HCT116 (cell line): ENCODE measurements around the gene HMGN1. TPM values are rescaled to one million over a fixed set of nuclear protein-coding genes. Genes with fewer than 3 reads are reported as not detected.

ENCODE experiments used
- ATAC-seq: fragments of 200-7000 bp; cut with Tn5 transposase; 2 replicates; pipeline ENCODE4 v1.9.1; 2020; ENCODE audit warnings: mild to moderate bottlenecking, moderate library complexity
- BruUV-seq: library from RNA; stranded (reverse); fragments of 400-500 nt; replicated peaks from 2 replicates; lab custom pipeline; 2021; lab: Mats Ljungman, UMichigan
- CTCF ChIA-PET: fragments of 300-600 bp; sonication (Branson Sonifier 250); formaldehyde crosslinking; loops from one replicate; lab custom pipeline; 2021; ENCODE audit warnings: antibody characterized with exemption; lab: Charles Lee
- POLR2A ChIA-PET: fragments of 300-600, 350-600 bp; sonication (Branson Sonifier 250); formaldehyde crosslinking; loops from one replicate; lab custom pipeline; 2021; ENCODE audit warnings: antibody characterized with exemption; lab: Charles Lee
- RAD21 ChIA-PET, 2 experiments: fragments of 300-600 bp; sonication (Branson Sonifier 250); formaldehyde crosslinking; loops; one replicate each; lab custom pipeline; 2023; ENCODE audit warnings: low total read pairs in 2 of 2; ENCODE audit not compliant: uncharacterized antibody in 2 of 2, unreplicated experiment in 2 of 2, low non-redundant PET in 1 of 2; lab: Charles Lee
- DNase-seq: peaks from one replicate; pipeline ENCODE4 v3.0.0-alpha.2; 2010; ENCODE audit warnings: low read depth, low spot score
- H2AFZ ChIP-seq: fragments of 200-600 bp; shearing (Covaris generic), sonication (generic); 2 replicates; pipeline ENCODE4 v1.6.1; 2017; ENCODE audit warnings: low read depth, mixed run types, mixed read lengths, antibody characterized with exemption, low read length; ENCODE audit not compliant: poor library complexity, severe bottlenecking
- H3K27ac ChIP-seq: 2 replicates; pipeline ENCODE4 v1.5.1; 2012; ENCODE audit warnings: low read depth, low read length
- H3K27me3 ChIP-seq: fragments of 200-600 bp; sonication (generic); 2 replicates; pipeline ENCODE4 v1.6.1; 2016; ENCODE audit warnings: mixed run types, low read length, mixed read lengths; ENCODE audit not compliant: insufficient read depth
- H3K36me3 ChIP-seq, 2 experiments: fragments of 200-500 bp in 1 of 2; fragments of 200-600 bp in 1 of 2; sonication (Bioruptor generic) in 1 of 2; sonication (generic) in 1 of 2; 2 replicates each; pipeline versions ENCODE4 v1.5.1 to v1.6.1; 2014 to 2016; ENCODE audit warnings: low read length in 2 of 2, inconsistent platforms in 1 of 2, mixed read lengths in 1 of 2, mixed run types in 1 of 2; ENCODE audit not compliant: insufficient read depth in 2 of 2, control insufficient read depth in 1 of 2
- H3K4me1 ChIP-seq, 2 experiments: fragments of 200-600 bp in 1 of 2; sonication (generic) in 1 of 2; 2 replicates each; pipeline versions ENCODE4 v1.5.1 to v1.6.1; 2012 to 2017; ENCODE audit warnings: low read length in 2 of 2, inconsistent platforms in 1 of 2, mild to moderate bottlenecking in 1 of 2, mixed read lengths in 1 of 2, mixed run types in 1 of 2, moderate library complexity in 1 of 2; ENCODE audit not compliant: insufficient read depth in 2 of 2, control insufficient read depth in 1 of 2
- H3K4me2 ChIP-seq: fragments of 200-600 bp; sonication (generic); 2 replicates; pipeline ENCODE4 v1.6.1; 2017; ENCODE audit warnings: mixed run types, low read length, mixed read lengths
- H3K4me3 ChIP-seq, 2 experiments: fragments of 200-600 bp in 1 of 2; sonication (generic) in 1 of 2; replicated peaks in 1 of 2; 2 replicates each; pipeline ENCODE4 v1.5.1; 2011 to 2016; ENCODE audit warnings: low read length in 2 of 2, control low read depth in 1 of 2, low read depth in 1 of 2, mild to moderate bottlenecking in 1 of 2, mixed read lengths in 1 of 2, mixed run types in 1 of 2
- H3K79me2 ChIP-seq: fragments of 200-600 bp; sonication (generic); 2 replicates; pipeline ENCODE4 v1.6.1; 2017; ENCODE audit warnings: mild to moderate bottlenecking, mixed run types, low read length, moderate library complexity, mixed read lengths; ENCODE audit not compliant: insufficient read depth
- H3K9ac ChIP-seq: fragments of 200-600 bp; sonication (generic); 2 replicates; pipeline ENCODE4 v1.6.1; 2016; ENCODE audit warnings: low read length, mixed read lengths
- H3K9me2 ChIP-seq: fragments of 200-600 bp; sonication (generic), shearing (Covaris generic); 2 replicates; pipeline ENCODE4 v1.6.1; 2017; ENCODE audit warnings: mixed run types, mild to moderate bottlenecking, moderate library complexity; ENCODE audit not compliant: insufficient read depth
- H3K9me3 ChIP-seq, 2 experiments: fragments of 200-500 bp in 1 of 2; fragments of 200-600 bp in 1 of 2; sonication (Bioruptor generic) in 1 of 2; sonication (generic) in 1 of 2; 2 replicates each; pipeline ENCODE4 v1.6.1; 2014 to 2017; ENCODE audit warnings: low read length in 2 of 2, mixed read lengths in 2 of 2, inconsistent platforms in 1 of 2, low read depth in 1 of 2, mild to moderate bottlenecking in 1 of 2, mixed run types in 1 of 2, moderate library complexity in 1 of 2; ENCODE audit not compliant: control insufficient read depth in 1 of 2, insufficient read depth in 1 of 2
- H4K20me1 ChIP-seq: fragments of 200-600 bp; sonication (generic), shearing (Covaris generic); 2 replicates; pipeline ENCODE4 v1.6.1; 2017; ENCODE audit warnings: mixed run types, mild to moderate bottlenecking, moderate library complexity; ENCODE audit not compliant: insufficient read depth
- CBX3 ChIP-seq: IDR thresholded peaks from 2 replicates; pipeline ENCODE4 v1.6.1; 2012; ENCODE audit warnings: low read depth
- EZH2phosphoT487 ChIP-seq: fragments of 200-600 bp; IDR thresholded peaks from 2 replicates; pipeline ENCODE4 v1.6.1; 2018; ENCODE audit warnings: antibody characterized with exemption, borderline replicate concordance
- POLR2A ChIP-seq: IDR thresholded peaks from 2 replicates; pipeline ENCODE4 v1.7.0; 2011; ENCODE audit warnings: borderline replicate concordance; ENCODE audit not compliant: insufficient read depth, insufficient read length; ENCODE audit errors: extremely low read depth
- RAD21 ChIP-seq: IDR thresholded peaks from 2 replicates; pipeline ENCODE4 v1.6.1; 2012; ENCODE audit warnings: low read depth, mild to moderate bottlenecking
- SIN3A ChIP-seq: IDR thresholded peaks from 2 replicates; pipeline ENCODE4 v1.6.1; 2012; ENCODE audit warnings: low read depth
- SP1 ChIP-seq: IDR thresholded peaks from 2 replicates; pipeline ENCODE4 v1.6.1; 2012; ENCODE audit warnings: low read depth
- ZNF274 ChIP-seq: fragments of 200-500 bp; sonication (Bioruptor generic); IDR thresholded peaks from 2 replicates; pipeline ENCODE4 v1.6.1; 2014; ENCODE audit warnings: mild to moderate bottlenecking, low read depth, low read length, inconsistent platforms
- intact Hi-C: fragments of 100-400 bp; cut with micrococcal nuclease; formaldehyde crosslinking; loops from 2 replicates; pipeline ENCODE4 v1.10.0; 2022
- total RNA-seq: library from RNA; stranded (reverse); gene quantifications from one replicate; pipeline ENCODE4 v1.2.1, GENCODE V29; 2021; ENCODE audit not compliant: unreplicated experiment
- TF ChIP-seq, protein P1 (sequence below): IDR thresholded peaks from 2 replicates; pipeline ENCODE4 v1.6.1; 2011; ENCODE audit warnings: mild to moderate bottlenecking, low read length, moderate library complexity; ENCODE audit not compliant: insufficient replicate concordance; ENCODE audit errors: extremely low read depth

The HMGN1 gene
- total RNA-seq, 1 experiment from 2014 or later: 399 TPM

DNA sequence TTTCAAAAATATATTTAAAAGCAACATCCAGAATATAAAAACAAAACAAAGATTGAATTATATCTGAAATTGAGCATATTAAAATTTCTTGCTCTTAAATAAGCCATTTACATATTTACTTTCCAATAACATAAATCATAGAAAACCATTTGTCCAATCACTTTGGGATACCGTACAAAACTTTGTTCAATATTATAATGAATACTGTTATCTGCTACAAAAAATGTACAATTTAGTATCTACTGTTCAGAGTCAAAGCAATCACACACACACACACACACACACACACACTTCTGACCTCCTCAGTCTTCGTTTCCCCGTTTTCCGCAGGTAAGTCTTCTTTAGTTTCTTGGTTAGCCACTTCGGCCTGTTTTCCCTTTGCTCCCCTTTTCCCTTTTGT is 4.0 kb downstream of the HMGN1 start:
- H3K79me2 ChIP-seq: peaks cover 42% of the 10 kb centered on the region
- no peak overlapping the region for H2AFZ ChIP-seq
- H3K9me3 ChIP-seq: no peaks in the 10 kb centered on the region
- ATAC-seq: no peak
- no peak overlapping the region for H3K4me2 ChIP-seq
- POLR2A ChIA-PET: no interaction called here
- RAD21 ChIA-PET: no interaction called here
- TF ChIP-seq CBX3 (no peak), SP1 (no peak), ZNF274 (no peak)
- TF ChIP-seq, protein P1, sequence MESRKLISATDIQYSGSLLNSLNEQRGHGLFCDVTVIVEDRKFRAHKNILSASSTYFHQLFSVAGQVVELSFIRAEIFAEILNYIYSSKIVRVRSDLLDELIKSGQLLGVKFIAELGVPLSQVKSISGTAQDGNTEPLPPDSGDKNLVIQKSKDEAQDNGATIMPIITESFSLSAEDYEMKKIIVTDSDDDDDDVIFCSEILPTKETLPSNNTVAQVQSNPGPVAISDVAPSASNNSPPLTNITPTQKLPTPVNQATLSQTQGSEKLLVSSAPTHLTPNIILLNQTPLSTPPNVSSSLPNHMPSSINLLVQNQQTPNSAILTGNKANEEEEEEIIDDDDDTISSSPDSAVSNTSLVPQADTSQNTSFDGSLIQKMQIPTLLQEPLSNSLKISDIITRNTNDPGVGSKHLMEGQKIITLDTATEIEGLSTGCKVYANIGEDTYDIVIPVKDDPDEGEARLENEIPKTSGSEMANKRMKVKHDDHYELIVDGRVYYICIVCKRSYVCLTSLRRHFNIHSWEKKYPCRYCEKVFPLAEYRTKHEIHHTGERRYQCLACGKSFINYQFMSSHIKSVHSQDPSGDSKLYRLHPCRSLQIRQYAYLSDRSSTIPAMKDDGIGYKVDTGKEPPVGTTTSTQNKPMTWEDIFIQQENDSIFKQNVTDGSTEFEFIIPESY: no peak
- TF ChIP-seq, all 23 proteins: peak for 0
- no peak overlapping the region for H3K9ac ChIP-seq
- DNase-seq: no peak
- peaks cover 34% of the 10 kb centered on the region; the same call in 1 of the 2 replicates for H4K20me1 ChIP-seq
- BruUV-seq: no TSS peak
- H3K36me3 ChIP-seq: peaks cover 44 to 53% of the 10 kb centered on the region in 2 experiments
- CTCF ChIA-PET: no interaction called here
- H3K9me2 ChIP-seq: no peaks in the 10 kb centered on the region
- H3K27me3 ChIP-seq: no peaks in the 10 kb centered on the region
- H3K4me1 ChIP-seq: peaks cover 5 to 16% of the 10 kb centered on the region in 2 experiments
- no peak overlapping the region for H3K4me3 ChIP-seq
- intact Hi-C loops: loop anchor here (5.0 kb wide), 1 partner anchor 33 kb away; the partner anchor contains the start of gene BRWD1
- H3K27ac ChIP-seq: no peak overlapping the region

DNA sequence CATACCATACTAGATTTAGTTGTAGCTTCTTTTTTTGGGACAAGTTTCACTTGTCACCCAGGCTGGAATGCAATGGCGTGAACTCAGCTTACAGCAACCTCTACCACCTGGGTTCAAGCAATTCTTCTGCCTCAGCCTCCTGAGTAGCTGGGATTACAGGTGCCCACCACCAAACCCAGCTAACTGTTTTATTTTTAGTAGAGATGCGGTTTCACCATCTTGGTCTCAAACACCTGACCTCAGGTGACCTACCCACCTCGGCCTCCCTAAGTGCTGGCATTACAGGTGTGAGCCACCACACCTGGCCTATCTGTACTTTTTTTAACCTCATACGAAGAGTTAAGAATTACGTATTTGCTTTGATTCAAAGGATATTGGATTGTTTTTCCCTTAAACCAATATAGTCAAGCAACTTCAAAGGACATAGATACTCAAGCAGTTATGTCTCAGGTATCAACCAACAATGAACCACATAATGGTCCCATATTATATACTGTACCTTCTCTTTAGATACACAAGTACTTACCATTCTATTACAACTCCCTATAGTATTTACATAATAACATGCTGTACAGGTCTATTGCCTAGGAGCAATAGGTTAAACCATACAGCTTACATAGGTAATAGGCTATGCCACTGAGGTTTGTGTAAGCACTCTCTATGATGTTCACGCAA is 7.5 kb downstream of the HMGN1 start:
- RAD21 ChIA-PET: no interaction called here
- H3K9ac ChIP-seq: no peak overlapping the region
- no TSS peak for BruUV-seq
- H3K27me3 ChIP-seq: no peaks in the 10 kb centered on the region
- POLR2A ChIA-PET: no interaction called here
- no peaks in the 10 kb centered on the region for H3K9me3 ChIP-seq
- H3K36me3 ChIP-seq: peaks cover 29 to 43% of the 10 kb centered on the region in 2 experiments
- peaks cover 18% of the 10 kb centered on the region; the same call in 1 of the 2 replicates for H4K20me1 ChIP-seq
- peaks cover 21% of the 10 kb centered on the region for H3K79me2 ChIP-seq
- 0 out of 2 replicates have a peak, but pooled peaks have one; percentile 15 for TF ChIP-seq SIN3A
- TF ChIP-seq, protein P1: no peak
- no peak for TF ChIP-seq POLR2A
- TF ChIP-seq SP1: no peak
- no peak for TF ChIP-seq EZH2phosphoT487
- TF ChIP-seq RAD21: no peak
- no peak overlapping the region for H2AFZ ChIP-seq
- H3K4me1 ChIP-seq: no peaks in the 10 kb centered on the region
- peak; percentile 14; the same call in 1 of the 2 replicates for ATAC-seq
- CTCF ChIA-PET: no interaction called here
- no peaks in the 10 kb centered on the region for H3K9me2 ChIP-seq
- H3K27ac ChIP-seq: no peak overlapping the region
- H3K4me2 ChIP-seq: no peak overlapping the region
- intact Hi-C loops: no loop called here
- no peak overlapping the region for H3K4me3 ChIP-seq
- DNase-seq: no peak
